ENCODE measurements around the gene MMP17. TPM values are rescaled to one million over a fixed set of nuclear protein-coding genes. Genes with fewer than 3 reads are reported as not detected.
"Not testable (repeated sequence)": the region's sequence is repeated elsewhere in the genome, so short reads cannot be mapped to it uniquely, and the experiment has no call there.

Gene MMP17
- total RNA-seq, 1 donor from 2014 or later, result 0.69 TPM

DNA sequence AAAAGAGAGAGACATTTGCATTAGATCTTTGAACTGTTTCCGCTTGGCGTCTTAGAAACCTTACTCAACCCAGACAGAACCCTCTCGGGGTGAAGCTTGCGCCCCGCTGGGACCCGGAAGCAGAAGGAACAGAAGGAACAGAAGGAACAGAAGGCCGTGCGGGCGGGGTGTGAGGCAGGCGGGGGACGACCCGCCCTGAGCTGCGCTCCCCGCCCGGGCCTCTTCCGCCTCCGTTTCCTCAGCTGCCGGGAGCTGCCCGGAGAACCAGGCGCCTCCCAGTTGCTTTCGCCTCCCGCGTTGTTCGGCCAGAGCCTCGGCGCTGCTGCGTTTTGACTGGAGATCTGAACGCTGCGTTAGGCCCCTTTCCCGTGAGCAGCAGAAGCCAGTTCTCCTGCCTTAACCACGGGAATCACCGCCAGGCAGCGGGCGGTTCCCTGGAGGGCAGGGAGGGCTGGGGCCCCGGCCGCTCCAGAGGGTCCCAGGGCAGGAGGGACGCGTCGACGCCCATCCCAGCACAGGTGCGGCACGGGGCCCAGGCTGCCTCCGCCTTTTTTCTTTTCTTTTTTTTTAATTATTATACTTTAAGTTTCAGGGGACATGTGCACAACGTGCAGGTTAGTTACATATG lies 19.3 kb upstream of the MMP17 start:
- no peak overlapping the region for H3K4me3 ChIP-seq (ENCODE audit: low read depth, low read length)
- TF ChIP-seq CTCF (conservative IDR thresholded peaks at IDR 0.05; ENCODE audit: low read depth, low read length), result no peak

GRCh38 chr12:131809476-131810254 lies 18.5 kb upstream of the MMP17 start:
- not testable (repeated sequence) for H3K4me3 ChIP-seq (ENCODE audit: low read depth, low read length); DNase-seq (ENCODE audit: low read depth)

More for the DNA sequence above, 19.3 kb upstream of the MMP17 start:
- no peak for DNase-seq (ENCODE audit: low read depth)

GRCh38 chr12:131810726-131811125 lies 17.5 kb upstream of the MMP17 start:
- no peak for TF ChIP-seq CTCF (conservative IDR thresholded peaks at IDR 0.05; ENCODE audit: low read depth, low read length)
- no peak for DNase-seq (ENCODE audit: low read depth)

GRCh38 chr12:131815131-131815530 lies 13.1 kb upstream of the MMP17 start:
- no peak for DNase-seq (ENCODE audit: low read depth)
- TF ChIP-seq CTCF (conservative IDR thresholded peaks at IDR 0.05; ENCODE audit: low read depth, low read length), result no peak
- H3K4me3 ChIP-seq (ENCODE audit: low read depth, low read length), result no peak overlapping the region

More at GRCh38 chr12:131810726-131811125, 17.5 kb upstream of the MMP17 start:
- no peak overlapping the region for H3K4me3 ChIP-seq (ENCODE audit: low read depth, low read length)

DNA sequence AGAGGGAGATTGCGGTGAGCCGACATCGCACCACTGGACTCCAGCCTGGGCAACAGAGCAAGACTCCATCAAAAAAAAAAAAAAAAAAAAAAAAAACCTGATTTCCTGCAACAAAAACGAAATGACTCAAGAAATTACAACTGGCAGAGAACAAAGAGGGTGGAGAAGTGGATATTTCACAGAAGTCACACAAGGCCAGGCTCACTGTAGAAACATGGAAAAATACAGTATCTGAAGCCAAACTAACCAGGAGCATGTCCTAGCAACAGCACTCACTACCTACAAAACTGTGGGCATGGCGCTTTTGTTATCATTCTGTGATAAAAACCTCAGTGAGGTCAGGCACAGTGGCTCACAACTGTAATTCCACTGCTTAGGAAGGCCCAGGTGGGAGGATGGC lies 11.7 kb upstream of the MMP17 start:
- TF ChIP-seq CTCF (conservative IDR thresholded peaks at IDR 0.05; ENCODE audit: low read depth, low read length), result no peak

DNA sequence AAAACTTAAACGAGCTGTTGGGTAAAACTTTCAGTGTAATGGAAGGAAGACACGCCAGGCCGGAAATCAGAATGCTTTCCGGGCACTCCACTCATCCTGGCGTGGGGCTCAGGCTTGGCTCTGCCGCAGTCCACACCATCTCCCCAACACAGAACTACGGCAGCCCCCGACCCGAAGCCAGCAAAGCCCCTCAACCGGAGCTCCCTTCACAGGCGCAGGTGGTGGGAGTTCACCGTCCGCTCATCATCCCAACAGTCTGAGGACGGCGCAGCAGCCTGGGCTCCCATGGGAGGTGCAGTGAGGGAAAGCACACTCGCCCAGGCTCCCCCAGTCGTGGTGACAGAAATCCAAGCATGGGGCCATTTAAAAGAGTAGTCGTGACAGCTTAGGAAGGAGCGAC lies 11.0 kb upstream of the MMP17 start:
- no peak for TF ChIP-seq CTCF (conservative IDR thresholded peaks at IDR 0.05; ENCODE audit: low read depth, low read length)
- DNase-seq (ENCODE audit: low read depth), result no peak
- H3K4me3 ChIP-seq (ENCODE audit: low read depth, low read length), result no peak overlapping the region

More for the DNA sequence above, 11.7 kb upstream of the MMP17 start:
- no peak overlapping the region for H3K4me3 ChIP-seq (ENCODE audit: low read depth, low read length)
- no peak for DNase-seq (ENCODE audit: low read depth)

DNA sequence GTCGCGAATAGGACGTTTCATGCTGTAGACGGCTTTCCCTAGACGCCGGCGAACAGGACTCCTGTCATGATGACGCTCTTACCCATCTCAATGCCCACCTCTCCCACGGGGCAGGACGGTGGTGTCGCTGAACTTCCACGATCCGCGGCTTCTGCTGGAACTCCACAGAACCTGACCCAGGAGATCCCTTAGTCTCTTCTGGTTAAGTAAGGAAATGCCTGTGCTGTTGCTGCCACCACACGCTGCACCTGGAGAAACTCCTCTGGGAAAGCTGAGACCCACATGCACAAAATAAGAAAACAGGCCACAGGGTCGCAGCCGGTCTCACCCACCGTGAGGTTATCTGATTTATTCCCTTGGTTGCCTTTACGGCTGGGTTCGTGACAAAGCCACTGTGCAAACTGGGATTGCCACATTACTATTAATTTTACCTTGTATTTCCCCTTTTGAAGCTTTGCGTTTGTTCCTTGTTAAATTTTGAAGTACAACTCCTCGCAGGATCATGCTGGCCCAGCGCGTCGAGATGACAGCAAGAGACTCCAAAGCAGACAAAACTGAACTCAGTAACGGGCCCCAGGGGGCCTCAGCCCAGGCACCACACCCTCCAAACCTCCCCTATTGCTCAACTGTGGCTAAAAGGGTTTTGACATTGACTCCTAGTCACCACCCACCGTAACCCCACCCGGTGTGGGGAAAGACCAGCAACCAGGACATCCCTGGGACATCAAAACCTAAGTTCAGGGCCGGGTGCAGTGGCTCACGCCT lies 9.2 kb upstream of the MMP17 start:
- DNase-seq (ENCODE audit: low read depth), result no peak
- no peak for TF ChIP-seq CTCF (conservative IDR thresholded peaks at IDR 0.05; ENCODE audit: low read depth, low read length)
- no peak overlapping the region for H3K4me3 ChIP-seq (ENCODE audit: low read depth, low read length)

Data from epithelial cell of proximal tubule (primary cell).